NCI-H524 treated with DMSO at 0.1 percent for 48 hours (cell line): ENCODE measurements around the gene CDH2.

Source experiments
- DNase-seq: peaks from one replicate; lab custom pipeline; 2025; lab: John Stamatoyannopoulos, UW

Gene CDH2

GRCh38 chr18:28168725-28169124 lies 8.2 kb downstream of the CDH2 start:
- DNase-seq: no peak

DNA sequence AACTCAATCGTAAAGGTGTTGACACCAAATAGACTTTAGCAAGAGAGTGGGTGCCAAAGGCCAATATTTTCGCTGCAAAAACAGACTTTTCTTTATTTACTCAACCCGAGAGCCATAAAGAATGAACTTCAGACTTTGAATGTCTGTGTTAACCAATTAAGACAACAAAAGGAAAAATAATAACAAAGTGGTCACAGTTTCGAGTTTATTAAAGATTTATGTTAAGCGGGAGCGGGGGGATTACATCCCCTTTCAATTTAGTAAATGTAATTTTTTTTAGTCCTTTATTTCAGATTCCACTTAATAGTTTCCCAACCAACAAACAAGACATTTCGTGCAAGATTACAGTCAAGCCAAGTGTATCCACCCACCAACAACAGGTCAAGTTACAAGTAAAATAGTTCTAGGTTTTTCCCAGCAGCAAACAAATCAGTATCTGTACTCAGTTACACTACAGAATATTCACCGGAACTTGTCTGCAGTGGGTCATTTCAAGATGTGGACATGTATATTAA lies 9.0 kb downstream of the CDH2 start:
- no peak for DNase-seq

- no peak for DNase-seq
Measured at GRCh38 chr18:28164771-28165483, 12.0 kb downstream of the CDH2 start.

DNA sequence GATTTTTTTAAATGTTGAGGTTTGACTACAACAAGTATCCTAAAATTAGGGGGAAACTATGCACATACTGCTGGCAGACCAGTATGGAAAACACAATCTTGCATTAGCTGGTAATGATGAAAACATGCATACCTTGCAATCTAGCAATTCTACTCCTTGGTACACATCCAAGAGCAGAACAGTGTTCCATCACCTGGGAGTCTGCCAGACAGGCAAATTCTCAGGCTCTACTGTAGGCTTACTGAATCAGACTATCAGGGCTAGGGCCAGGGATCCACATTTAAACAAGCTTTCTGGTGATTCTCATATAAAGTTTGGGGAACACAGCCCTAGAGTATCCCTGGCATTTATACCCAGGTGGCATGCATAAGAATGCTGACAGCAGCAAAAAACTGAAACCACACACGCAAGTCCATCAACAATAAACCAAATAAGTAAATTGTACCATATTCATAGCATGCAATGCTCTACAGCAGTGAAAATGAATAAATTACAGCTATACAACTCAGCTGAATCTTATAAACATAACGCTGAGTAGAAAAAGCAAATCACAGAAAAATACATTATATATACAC lies 13.6 kb downstream of the CDH2 start:
- DNase-seq: no peak

GRCh38 chr18:28161608-28162599 lies 15.0 kb downstream of the CDH2 start:
- DNase-seq: no peak

- DNase-seq: no peak
Measured at GRCh38 chr18:28159055-28159454, 17.9 kb downstream of the CDH2 start.

GRCh38 chr18:28158083-28158581 lies 18.8 kb downstream of the CDH2 start:
- DNase-seq: no peak

GRCh38 chr18:28153485-28154065 lies 23.4 kb downstream of the CDH2 start:
- no peak for DNase-seq

DNA sequence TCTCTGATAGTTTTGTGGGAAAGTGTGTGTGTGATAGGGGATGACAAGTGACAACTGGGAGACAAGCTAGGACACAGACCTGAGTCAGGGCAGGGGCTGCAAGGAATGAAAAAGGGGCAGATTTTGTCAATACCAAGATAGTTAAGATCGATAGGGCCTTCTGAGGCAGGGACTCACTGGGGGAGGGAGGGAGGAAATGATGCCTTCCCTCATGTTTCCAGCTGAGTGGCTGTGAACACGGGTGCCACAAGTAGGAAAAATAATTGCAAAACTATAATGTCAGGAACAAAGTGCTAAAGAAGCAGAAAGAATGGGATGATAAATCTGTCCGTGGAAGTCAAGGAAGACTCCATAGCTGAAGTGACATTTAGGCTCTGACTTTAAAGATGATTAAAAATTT lies 24.2 kb downstream of the CDH2 start:
- no peak for DNase-seq

DNA sequence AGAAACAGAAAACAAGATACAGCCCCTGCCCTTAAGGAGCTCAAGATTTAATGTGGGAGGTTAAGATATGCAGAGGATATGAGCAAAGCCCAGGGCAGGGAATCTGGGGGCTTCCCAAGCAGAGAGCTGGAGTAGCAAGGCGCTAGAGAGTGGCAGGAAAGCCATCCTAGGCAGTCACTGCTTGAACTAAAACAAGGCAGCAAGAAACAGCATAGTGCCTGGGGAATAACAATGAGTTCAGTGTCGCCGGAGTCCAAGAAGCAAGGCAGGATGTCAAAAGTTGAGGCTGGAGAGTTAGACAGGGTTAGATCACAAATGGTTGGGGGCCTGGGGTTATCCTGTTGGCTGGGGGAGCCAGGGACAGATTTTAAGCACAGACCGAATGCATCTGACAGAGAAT lies 24.6 kb downstream of the CDH2 start:
- DNase-seq: no peak

DNA sequence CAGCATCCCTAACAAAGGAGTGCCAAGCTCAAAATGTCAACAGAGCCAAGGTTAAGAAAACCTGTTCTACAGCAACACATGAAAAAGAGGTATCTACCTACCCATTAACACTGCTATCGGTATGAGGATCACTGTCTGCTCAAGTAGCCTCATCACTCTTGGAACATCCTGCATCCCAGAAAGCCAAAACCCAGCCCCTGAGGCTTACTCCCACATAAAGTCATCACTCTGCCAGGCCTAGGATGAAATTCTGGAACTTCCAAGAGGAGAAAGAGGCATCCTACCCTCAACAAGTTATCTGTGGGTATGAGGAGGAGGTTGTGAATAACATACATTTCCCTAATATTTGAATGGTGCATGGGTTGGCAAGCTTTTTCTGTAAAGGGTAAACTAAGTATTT lies 25.5 kb downstream of the CDH2 start:
- DNase-seq: no peak

GRCh38 chr18:28150925-28151324 lies 26.0 kb downstream of the CDH2 start:
- DNase-seq: no peak

GRCh38 chr18:28149810-28150420 lies 27.0 kb downstream of the CDH2 start:
- no peak for DNase-seq

- DNase-seq: no peak
Measured at GRCh38 chr18:28147674-28148171, 29.2 kb downstream of the CDH2 start.

- no peak for DNase-seq
Measured at GRCh38 chr18:28143725-28144124, 33.2 kb downstream of the CDH2 start.

DNA sequence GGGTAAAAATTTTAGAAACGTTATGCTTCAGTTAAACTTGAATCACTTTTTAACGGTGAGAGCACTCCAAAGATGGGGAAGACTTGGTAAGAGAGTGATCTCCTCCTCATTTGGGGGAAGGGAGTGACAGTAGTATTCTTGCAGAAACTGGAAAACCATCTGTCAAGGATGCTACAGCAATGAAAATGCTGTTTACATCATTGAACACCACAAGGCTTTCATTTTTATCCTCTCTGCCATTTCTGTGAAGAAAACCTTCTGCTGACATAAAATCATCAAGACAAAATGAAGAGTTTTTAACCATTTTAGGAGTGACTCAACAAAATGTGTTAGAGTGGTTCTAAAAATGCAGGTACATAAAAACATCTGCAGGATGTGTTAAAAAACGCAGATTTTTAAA lies 38.1 kb downstream of the CDH2 start:
- no peak for DNase-seq

DNA sequence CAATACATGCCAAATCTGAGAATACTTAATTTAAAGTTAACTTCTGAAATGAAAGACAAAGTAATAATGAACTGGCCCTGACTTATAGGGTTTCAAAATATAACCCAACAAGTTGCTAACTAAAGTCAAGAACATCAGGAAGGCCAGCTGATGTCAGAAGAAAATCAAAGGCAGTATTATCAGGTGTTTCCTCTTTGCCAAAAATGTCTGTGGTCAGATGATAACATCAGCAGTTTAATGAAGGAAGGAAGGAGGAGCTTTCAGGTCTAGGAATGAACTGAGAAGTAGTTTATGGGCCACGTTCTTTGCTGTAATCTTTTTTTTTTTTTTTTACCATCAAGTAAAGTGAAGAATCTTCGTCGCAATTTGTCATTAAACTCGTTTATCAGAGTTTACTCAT lies 40.9 kb downstream of the CDH2 start:
- DNase-seq: no peak

DNA sequence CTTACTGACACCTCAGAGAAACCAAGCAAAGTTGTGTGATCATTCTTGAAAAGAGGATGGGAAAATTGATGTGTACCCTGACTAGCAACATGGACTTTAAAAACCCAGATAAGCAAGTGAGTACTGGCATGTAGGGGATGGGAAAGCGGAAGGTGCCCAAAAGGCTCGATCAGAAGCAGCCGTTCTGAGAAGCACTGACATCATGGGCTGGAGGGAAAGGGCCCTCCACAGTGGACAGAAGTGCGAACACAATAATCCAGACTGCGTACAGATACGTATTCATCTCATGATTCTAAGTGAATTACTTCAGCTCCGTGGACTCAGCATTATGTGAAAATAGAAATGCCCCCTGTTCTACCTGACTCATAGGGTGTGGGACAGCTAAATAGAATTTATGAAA lies 42.2 kb downstream of the CDH2 start:
- DNase-seq: no peak

GRCh38 chr18:28132084-28132483 lies 44.8 kb downstream of the CDH2 start:
- DNase-seq: no peak

GRCh38 chr18:28128659-28128980 lies 48.3 kb downstream of the CDH2 start:
- no peak for DNase-seq
